ENCODE measurements around the gene PAPSS1.
"Not testable (repeated sequence)": the region's sequence is repeated elsewhere in the genome, so short reads cannot be mapped to it uniquely, and the experiment has no call there.

PAPSS1 gene

DNA sequence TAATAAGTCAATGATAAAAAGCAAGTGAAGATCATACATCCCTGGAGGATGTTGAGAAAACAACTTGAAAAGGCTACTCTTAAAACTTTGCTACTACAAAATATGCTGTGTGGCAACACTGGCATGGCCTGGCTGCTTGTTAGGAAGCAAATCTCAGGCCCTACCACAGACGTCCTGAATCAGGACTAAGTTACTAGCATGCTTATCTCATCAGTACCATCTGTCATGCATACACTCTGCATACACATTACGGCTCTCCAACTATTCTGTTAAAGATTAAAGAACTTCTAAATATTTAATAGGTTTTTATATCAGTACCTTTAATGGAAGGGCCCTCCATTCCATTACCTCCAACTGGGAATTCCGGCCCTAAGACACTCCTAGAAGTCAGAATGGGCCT lies 8.2 kb downstream of the PAPSS1 start:
- Histone ChIP-seq H3K36me3 (ENCODE audit: control insufficient read depth in 2 of 2, insufficient read depth in 2 of 2, low read length in 2 of 2) (no peaks in the 10 kb centered on the region), H3K4me1 (ENCODE audit: control insufficient read depth in 2 of 2, insufficient read depth in 2 of 2, low read length in 2 of 2) (no peaks in the 10 kb centered on the region), H3K27ac (ENCODE audit: low read depth in 2 of 2, low read length in 2 of 2) (no peak overlapping the region), H3K27me3 (ENCODE audit: control insufficient read depth in 2 of 2, insufficient read depth in 2 of 2, low read length in 2 of 2) (no peaks in the 10 kb centered on the region), H3K9me3 (ENCODE audit: control insufficient read depth in 2 of 2, low read length in 2 of 2) (peaks cover under 1 to 1% of the 10 kb centered on the region in 2 donors), H3K9ac (ENCODE audit: low read depth in 1 of 2, low read length in 2 of 2) (no peak overlapping the region), H3K4me3 (ENCODE audit: low read length in 2 of 2) (no peak overlapping the region)

DNA sequence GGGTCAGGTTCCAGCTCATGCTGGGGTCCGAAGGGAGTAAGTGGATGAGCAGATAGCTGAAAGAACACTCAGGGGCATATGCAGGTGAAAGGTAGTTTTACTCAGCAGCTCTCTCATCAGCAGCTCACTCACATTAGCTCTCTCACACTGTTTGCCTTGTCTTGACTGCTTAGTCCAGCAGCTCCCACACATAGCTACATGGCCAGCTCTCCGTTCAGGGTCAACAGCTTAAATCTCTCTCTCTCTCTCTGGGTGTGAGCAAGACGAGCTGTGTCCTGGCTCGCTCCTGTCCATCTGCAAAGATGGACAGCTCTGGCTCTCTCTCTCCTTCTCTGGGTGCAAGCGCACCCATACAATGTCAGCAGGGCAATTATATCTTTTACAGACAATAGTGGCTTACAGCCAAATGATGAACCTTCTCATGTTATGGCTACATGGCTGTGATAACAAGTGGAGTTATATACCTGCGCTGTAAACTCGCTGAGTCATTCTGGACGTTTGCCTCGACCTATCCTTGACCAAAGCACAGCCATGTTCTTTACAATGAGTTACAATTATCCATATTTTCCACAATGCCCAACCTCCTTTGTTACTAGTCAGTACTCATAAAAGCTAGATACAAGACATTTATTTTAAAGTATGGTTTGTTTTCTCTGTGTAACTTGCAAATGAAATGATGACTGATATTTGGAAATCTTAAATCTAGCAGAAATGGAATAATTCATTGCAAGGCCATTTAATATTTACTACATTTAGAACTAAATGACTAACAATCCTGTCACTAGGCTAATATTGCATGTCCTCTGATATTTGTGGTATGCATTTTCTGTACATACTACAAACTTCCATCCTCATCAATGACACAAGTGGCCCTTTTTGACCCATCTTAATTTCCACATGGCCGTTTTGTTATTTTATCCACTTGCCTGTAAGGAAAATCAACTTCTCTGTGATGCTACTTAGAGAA lies 9.3 kb downstream of the PAPSS1 start:
- no peak overlapping the region for H3K9ac ChIP-seq (ENCODE audit: low read depth in 1 of 2, low read length in 2 of 2)
- no peaks in the 10 kb centered on the region for H3K27me3 ChIP-seq (ENCODE audit: control insufficient read depth in 2 of 2, insufficient read depth in 2 of 2, low read length in 2 of 2)
- no peak overlapping the region for H3K27ac ChIP-seq (ENCODE audit: low read depth in 2 of 2, low read length in 2 of 2)
- peaks cover 6% of the 10 kb centered on the region in 2 donors for H3K9me3 ChIP-seq (ENCODE audit: control insufficient read depth in 2 of 2, low read length in 2 of 2)
- no peak overlapping the region for H3K4me3 ChIP-seq (ENCODE audit: low read length in 2 of 2)
- no peaks in the 10 kb centered on the region for H3K36me3 ChIP-seq (ENCODE audit: control insufficient read depth in 2 of 2, insufficient read depth in 2 of 2, low read length in 2 of 2)
- no peaks in the 10 kb centered on the region for H3K4me1 ChIP-seq (ENCODE audit: control insufficient read depth in 2 of 2, insufficient read depth in 2 of 2, low read length in 2 of 2)

DNA sequence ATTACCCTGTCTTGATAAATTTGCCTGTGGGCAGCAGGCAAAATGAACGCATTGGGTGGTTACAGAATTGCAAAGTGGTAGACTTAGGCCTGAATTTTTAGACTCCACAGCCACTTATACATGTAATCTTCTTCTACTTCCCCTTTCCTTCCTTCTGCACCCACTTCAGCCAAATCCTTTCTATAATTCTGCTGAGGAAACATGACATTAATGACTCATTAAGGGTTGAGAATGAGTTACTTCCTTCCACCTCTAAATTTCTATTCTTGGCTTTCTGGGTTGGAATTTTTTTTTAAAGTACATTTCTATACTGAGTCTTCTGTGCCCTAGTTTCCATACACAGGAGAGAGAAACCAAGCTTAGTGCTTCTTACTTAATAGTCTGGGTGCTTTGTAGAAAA lies 10.1 kb downstream of the PAPSS1 start:
- H3K27me3 ChIP-seq (ENCODE audit: control insufficient read depth in 2 of 2, insufficient read depth in 2 of 2, low read length in 2 of 2) = no peaks in the 10 kb centered on the region
- H3K4me1 ChIP-seq (ENCODE audit: control insufficient read depth in 2 of 2, insufficient read depth in 2 of 2, low read length in 2 of 2) = no peaks in the 10 kb centered on the region
- no peak overlapping the region for H3K27ac ChIP-seq (ENCODE audit: low read depth in 2 of 2, low read length in 2 of 2)

DNA sequence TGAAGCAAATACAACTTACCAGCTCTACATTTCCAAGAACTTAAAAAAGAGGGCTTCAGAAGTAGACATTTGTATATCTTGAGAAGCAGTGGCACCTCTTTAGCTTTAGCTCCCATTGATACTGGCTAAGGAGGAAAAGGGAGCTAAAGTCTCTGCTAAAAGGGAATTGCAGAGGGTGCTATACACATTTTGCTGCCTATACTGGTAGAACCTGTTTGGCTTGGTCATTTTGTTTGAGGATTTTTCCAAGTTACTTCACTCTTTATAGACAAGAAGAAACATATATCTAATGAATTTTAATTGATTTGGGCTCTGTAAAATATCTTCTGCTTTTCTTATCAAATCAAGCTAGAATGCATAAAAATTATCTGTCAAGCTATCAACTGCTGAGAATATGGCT lies 11.8 kb downstream of the PAPSS1 start:
- no peaks in the 10 kb centered on the region for H3K4me1 ChIP-seq (ENCODE audit: control insufficient read depth in 2 of 2, insufficient read depth in 2 of 2, low read length in 2 of 2)
- no peak overlapping the region for H3K9ac ChIP-seq (ENCODE audit: low read depth in 1 of 2, low read length in 2 of 2)
- no peak overlapping the region for H3K27ac ChIP-seq (ENCODE audit: low read depth in 2 of 2, low read length in 2 of 2)
- H3K4me3 ChIP-seq (ENCODE audit: low read length in 2 of 2) = no peak overlapping the region
- H3K9me3 ChIP-seq (ENCODE audit: control insufficient read depth in 2 of 2, low read length in 2 of 2) = peaks cover 8 to 14% of the 10 kb centered on the region in 2 donors
- H3K36me3 ChIP-seq (ENCODE audit: control insufficient read depth in 2 of 2, insufficient read depth in 2 of 2, low read length in 2 of 2) = no peaks in the 10 kb centered on the region
- no peaks in the 10 kb centered on the region for H3K27me3 ChIP-seq (ENCODE audit: control insufficient read depth in 2 of 2, insufficient read depth in 2 of 2, low read length in 2 of 2)

More for the DNA sequence above, 10.1 kb downstream of the PAPSS1 start:
- Histone ChIP-seq H3K4me3 (ENCODE audit: low read length in 2 of 2) (no peak overlapping the region), H3K9ac (ENCODE audit: low read depth in 1 of 2, low read length in 2 of 2) (no peak overlapping the region), H3K36me3 (ENCODE audit: control insufficient read depth in 2 of 2, insufficient read depth in 2 of 2, low read length in 2 of 2) (no peaks in the 10 kb centered on the region), H3K9me3 (ENCODE audit: control insufficient read depth in 2 of 2, low read length in 2 of 2) (peaks cover 8 to 13% of the 10 kb centered on the region in 2 donors)

DNA sequence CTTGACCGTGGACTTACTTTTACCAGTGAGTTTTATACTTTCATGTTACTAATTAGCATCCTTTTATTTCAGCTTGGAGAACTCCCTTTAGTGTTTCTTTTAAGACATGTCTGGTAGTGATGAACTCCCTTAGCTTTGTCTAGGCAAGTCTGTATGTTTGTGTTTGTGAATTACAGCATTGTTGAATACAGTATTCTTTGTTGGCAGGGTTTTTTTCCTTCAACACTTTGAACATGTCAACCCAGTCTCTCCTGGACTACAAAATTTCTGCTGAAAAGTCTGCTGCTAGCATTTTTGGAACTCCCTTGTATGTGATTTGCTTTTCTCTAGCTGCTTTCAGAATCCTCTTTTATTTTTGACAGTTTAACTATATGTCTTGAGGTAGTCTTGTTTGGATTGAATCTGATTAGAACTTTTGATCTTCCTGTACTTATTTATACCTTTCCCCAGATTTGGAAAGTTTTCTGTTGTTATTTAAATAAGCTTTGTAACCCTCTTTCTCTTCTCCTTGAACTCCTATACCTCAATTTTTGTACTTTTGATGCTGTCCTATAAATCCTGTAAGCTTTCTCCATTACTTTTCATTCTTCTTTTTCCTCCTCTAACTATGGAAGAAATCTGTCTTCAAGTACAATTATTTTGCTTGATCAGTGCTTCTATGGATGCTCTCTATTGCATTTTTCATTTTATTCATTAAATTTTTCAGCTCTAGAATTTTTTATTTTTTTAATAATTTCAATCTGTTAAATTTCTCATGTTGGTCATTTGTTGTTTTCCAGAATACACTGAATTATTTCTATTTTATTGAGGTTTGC lies 14.1 kb downstream of the PAPSS1 start:
- Histone ChIP-seq H3K9me3 (ENCODE audit: control insufficient read depth in 2 of 2, low read length in 2 of 2) (peaks cover 8 to 14% of the 10 kb centered on the region in 2 donors), H3K4me1 (ENCODE audit: control insufficient read depth in 2 of 2, insufficient read depth in 2 of 2, low read length in 2 of 2) (no peaks in the 10 kb centered on the region), H3K9ac (ENCODE audit: low read depth in 1 of 2, low read length in 2 of 2) (no peak overlapping the region), H3K27ac (ENCODE audit: low read depth in 2 of 2, low read length in 2 of 2) (no peak overlapping the region), H3K36me3 (ENCODE audit: control insufficient read depth in 2 of 2, insufficient read depth in 2 of 2, low read length in 2 of 2) (no peaks in the 10 kb centered on the region), H3K4me3 (ENCODE audit: low read length in 2 of 2) (no peak overlapping the region), H3K27me3 (ENCODE audit: control insufficient read depth in 2 of 2, insufficient read depth in 2 of 2, low read length in 2 of 2) (no peaks in the 10 kb centered on the region)

DNA sequence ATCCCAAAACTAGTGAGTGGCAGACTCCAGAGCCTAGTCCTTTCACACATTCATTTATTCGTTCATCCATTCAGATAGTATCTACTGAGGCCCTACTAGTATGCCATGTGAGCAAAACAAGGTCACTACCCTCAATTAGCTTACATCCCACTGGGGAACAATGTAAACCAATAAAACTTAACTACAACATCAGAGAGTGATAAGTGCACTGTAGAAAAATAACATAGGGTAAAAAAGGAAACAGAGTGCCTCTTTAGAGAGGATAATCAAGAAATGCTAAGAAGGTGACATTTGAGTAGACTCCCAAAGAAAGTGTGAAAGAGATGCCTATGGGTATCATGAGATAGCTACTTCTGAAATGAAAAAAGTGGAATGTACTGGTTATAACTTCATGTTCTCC lies 18.5 kb downstream of the PAPSS1 start:
- Histone ChIP-seq H3K9me3 (ENCODE audit: control insufficient read depth in 2 of 2, low read length in 2 of 2) (peaks cover 5 to 10% of the 10 kb centered on the region in 2 donors), H3K27ac (ENCODE audit: low read depth in 2 of 2, low read length in 2 of 2) (no peak overlapping the region), H3K4me1 (ENCODE audit: control insufficient read depth in 2 of 2, insufficient read depth in 2 of 2, low read length in 2 of 2) (no peaks in the 10 kb centered on the region), H3K4me3 (ENCODE audit: low read length in 2 of 2) (no peak overlapping the region), H3K27me3 (ENCODE audit: control insufficient read depth in 2 of 2, insufficient read depth in 2 of 2, low read length in 2 of 2) (no peaks in the 10 kb centered on the region), H3K36me3 (ENCODE audit: control insufficient read depth in 2 of 2, insufficient read depth in 2 of 2, low read length in 2 of 2) (peaks cover 0 to 6% of the 10 kb centered on the region in 2 donors), H3K9ac (ENCODE audit: low read depth in 1 of 2, low read length in 2 of 2) (no peak overlapping the region)

DNA sequence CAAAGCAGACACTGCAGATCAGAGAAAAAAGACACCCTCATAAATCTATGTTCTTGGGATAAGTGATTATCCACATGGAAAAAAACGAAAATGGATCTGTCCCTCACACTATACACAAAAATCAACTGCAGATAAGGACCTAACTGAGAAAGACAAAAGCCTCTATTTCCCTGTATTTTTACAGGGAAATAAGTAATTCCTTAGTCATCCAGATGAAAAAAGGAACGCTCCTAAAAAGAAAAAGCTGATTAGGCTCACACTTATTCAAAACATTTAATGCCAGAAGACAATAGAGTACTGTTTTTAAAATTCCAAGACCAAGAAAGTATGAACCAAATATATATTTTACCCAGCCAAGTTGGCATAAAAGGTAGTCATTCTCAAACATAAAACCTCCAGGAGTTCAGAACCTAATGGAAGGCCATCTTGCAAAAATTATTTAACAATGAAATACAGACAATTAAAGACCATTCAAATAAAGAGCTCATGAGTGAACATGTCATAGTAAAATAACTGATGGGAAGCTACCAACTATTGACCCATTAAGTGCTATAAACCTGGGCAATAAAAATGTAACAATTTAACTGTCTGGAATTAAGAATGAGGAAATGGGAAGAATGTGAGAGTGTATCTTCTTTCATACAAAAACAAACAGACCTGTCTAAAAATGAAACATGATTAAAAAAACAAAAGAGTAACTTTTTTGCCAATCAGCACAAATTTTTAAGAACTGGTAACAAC lies 20.4 kb downstream of the PAPSS1 start:
- no peaks in the 10 kb centered on the region for H3K4me1 ChIP-seq (ENCODE audit: control insufficient read depth in 2 of 2, insufficient read depth in 2 of 2, low read length in 2 of 2)
- H3K4me3 ChIP-seq (ENCODE audit: low read length in 2 of 2) = no peak overlapping the region
- peaks cover 0 to 6% of the 10 kb centered on the region in 2 donors for H3K36me3 ChIP-seq (ENCODE audit: control insufficient read depth in 2 of 2, insufficient read depth in 2 of 2, low read length in 2 of 2)
- no peaks in the 10 kb centered on the region for H3K9me3 ChIP-seq (ENCODE audit: control insufficient read depth in 2 of 2, low read length in 2 of 2)
- no peaks in the 10 kb centered on the region for H3K27me3 ChIP-seq (ENCODE audit: control insufficient read depth in 2 of 2, insufficient read depth in 2 of 2, low read length in 2 of 2)
- no peak overlapping the region for H3K27ac ChIP-seq (ENCODE audit: low read depth in 2 of 2, low read length in 2 of 2)
- H3K9ac ChIP-seq (ENCODE audit: low read depth in 1 of 2, low read length in 2 of 2) = no peak overlapping the region

DNA sequence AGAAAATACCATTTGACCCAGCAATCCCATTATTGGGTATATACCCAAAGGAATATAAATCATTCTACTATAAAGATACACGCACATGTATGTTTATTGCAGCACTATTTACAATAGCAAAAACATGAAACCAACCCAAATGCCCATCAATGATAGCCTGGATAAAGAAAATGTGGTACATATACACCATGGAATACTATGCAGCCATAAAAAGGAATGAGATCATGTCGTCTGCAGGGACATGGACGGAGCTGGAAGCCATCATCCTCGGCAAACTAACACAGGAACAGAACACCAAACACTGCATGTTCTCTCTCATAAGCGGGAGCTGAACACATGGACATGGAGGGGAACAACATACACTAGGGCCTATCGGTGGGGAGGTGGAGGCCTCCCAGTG lies 23.8 kb downstream of the PAPSS1 start:
- H3K4me3 ChIP-seq (ENCODE audit: low read length in 2 of 2); H3K27me3 ChIP-seq (ENCODE audit: control insufficient read depth in 2 of 2, insufficient read depth in 2 of 2, low read length in 2 of 2); H3K9me3 ChIP-seq (ENCODE audit: control insufficient read depth in 2 of 2, low read length in 2 of 2); H3K36me3 ChIP-seq (ENCODE audit: control insufficient read depth in 2 of 2, insufficient read depth in 2 of 2, low read length in 2 of 2); H3K9ac ChIP-seq (ENCODE audit: low read depth in 1 of 2, low read length in 2 of 2); H3K4me1 ChIP-seq (ENCODE audit: control insufficient read depth in 2 of 2, insufficient read depth in 2 of 2, low read length in 2 of 2); H3K27ac ChIP-seq (ENCODE audit: low read depth in 2 of 2, low read length in 2 of 2): not testable (repeated sequence)

DNA sequence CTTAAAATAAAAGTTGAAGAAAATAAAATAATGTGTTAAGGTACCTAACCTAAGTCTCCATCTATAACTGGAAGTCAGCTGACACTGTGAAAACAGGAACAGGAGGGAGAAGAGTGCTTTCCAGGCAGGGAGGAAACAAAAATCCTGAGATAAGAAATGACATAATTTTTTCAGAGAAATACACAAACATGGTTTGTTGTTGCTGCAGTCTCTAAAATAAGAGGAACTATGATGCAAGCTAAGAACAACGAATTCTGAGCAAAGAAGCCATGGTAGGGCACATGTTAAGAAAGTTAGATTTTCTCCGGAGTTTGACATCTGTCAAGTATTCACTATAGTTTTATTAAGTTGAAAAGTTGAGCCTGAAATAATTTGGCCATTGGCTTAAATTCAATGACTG lies 26.9 kb downstream of the PAPSS1 start:
- Histone ChIP-seq H3K9me3 (ENCODE audit: control insufficient read depth in 2 of 2, low read length in 2 of 2) (no peaks in the 10 kb centered on the region), H3K4me3 (ENCODE audit: low read length in 2 of 2) (no peak overlapping the region), H3K27me3 (ENCODE audit: control insufficient read depth in 2 of 2, insufficient read depth in 2 of 2, low read length in 2 of 2) (no peaks in the 10 kb centered on the region), H3K9ac (ENCODE audit: low read depth in 1 of 2, low read length in 2 of 2) (no peak overlapping the region), H3K27ac (ENCODE audit: low read depth in 2 of 2, low read length in 2 of 2) (no peak overlapping the region), H3K4me1 (ENCODE audit: control insufficient read depth in 2 of 2, insufficient read depth in 2 of 2, low read length in 2 of 2) (no peaks in the 10 kb centered on the region), H3K36me3 (ENCODE audit: control insufficient read depth in 2 of 2, insufficient read depth in 2 of 2, low read length in 2 of 2) (peaks cover 3 to 4% of the 10 kb centered on the region in 2 donors)

Measured in mucosa of rectum (tissue), 2 donors.